ENCODE data around the gene LGR5.

The LGR5 gene

GRCh38 chr12:71417181-71417580 lies 22.4 kb upstream of the LGR5 start:
- ChIA-PET POLR2A (ENCODE audit: low non-redundant PET) (no interaction called here), CTCF (no interaction called here)
- no peak for TF ChIP-seq CTCF (conservative IDR thresholded peaks at IDR 0.05; ENCODE audit: low read depth)
- no peak overlapping the region for H3K27ac ChIP-seq
- no peak for DNase-seq (ENCODE audit: low spot score)

DNA sequence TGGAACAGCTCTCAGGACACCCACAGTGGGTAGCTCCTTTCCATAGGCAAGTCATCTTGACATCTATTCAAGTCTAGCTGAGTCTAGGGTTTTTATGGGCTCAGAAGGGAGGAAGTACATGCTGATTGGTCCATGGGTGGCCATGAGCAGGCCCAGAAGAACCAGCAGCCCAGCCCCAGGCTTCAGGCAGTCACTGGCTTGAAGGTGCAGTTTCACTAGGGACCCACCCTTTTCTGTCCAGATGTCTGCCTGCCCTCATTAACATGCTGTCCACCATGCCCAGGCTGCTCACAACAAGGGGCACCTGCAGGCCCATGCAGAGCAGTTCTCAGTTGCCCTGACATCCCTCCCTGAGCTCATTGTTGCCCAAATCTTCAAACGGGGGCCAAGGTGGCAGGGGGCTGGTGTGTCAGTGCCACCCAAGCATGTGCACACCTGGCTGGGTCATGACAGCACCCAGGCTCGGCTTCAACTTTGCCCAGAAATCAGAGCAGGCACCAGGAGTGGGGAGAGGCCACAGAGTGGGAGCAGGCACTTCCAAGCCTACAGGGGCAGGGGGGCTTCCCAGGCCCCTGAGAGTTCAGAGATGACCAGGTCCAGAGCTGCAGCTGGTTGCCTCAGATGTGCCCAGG lies 18.7 kb upstream of the LGR5 start:
- POLR2A ChIA-PET (ENCODE audit: low non-redundant PET): no interaction called here
- CTCF ChIA-PET: interaction anchor here (0.7 kb wide), 1 partner anchor 503 kb away, joined by 6 read pairs; no protein-coding TSS in a partner anchor
- no peak for DNase-seq (ENCODE audit: low spot score)
- H3K27ac ChIP-seq: no peak overlapping the region
- TF ChIP-seq CTCF (conservative IDR thresholded peaks at IDR 0.05; ENCODE audit: low read depth): no peak

- no peak for DNase-seq (ENCODE audit: low spot score)
- POLR2A ChIA-PET (ENCODE audit: low non-redundant PET): no interaction called here
- no peak for TF ChIP-seq CTCF (conservative IDR thresholded peaks at IDR 0.05; ENCODE audit: low read depth)
- CTCF ChIA-PET: no interaction called here
- no peak overlapping the region for H3K27ac ChIP-seq
Measured at GRCh38 chr12:71425568-71426299, 13.9 kb upstream of the LGR5 start.

DNA sequence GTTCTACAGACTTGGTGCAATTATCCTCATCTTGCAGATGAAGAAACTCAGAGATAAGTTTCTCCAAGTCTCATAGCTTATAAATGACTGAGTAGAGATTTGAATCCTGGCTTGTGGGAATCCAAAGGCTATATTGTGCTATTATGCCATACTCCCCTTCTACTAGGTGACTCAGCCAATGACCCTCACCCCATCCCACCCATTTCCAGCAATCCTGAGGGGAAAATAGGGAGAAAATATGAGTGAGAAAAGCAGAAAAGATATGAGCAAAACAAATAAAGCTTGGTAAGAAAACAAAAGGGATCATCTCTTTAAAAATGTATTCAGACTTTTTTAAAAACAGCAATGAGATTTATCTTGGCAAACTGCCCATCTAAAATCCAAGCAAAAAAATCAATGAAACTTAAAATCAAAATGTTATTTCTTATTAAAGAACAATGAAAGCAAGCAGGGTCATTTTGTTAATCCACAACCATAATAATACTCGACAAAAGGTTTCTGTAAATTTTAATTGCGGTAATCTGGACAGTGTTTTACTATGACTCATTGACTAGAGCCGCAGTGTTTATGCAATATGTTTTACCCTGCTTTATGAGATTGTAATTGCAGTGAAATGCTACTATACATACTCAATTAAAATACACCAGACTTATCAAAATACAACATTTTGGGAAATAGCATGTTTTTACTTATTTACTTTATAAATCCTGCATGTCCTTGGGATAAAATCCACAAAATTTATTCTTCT lies 13.1 kb upstream of the LGR5 start:
- no peak for TF ChIP-seq CTCF (conservative IDR thresholded peaks at IDR 0.05; ENCODE audit: low read depth)
- H3K27ac ChIP-seq: no peak overlapping the region
- ChIA-PET CTCF (no interaction called here), POLR2A (ENCODE audit: low non-redundant PET) (no interaction called here)
- no peak for DNase-seq (ENCODE audit: low spot score)

DNA sequence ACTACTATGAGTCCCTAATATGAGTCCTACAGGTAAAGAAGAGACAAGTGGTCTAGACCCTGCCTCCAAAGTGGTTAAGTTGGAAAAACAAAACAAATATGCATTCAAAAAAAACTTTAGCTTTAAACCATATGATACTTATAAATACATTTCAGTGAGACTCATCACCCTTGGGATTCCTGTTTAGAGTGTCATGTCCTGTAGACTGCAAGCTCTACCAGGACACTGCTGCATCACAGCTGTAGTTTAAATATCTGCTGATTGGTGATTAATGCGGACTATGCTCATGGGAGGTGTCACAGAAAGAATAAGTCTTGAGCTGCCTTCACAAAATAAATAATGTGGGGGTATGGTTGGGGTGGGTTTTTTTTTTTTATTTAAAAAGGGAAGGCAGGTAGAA lies 8.8 kb upstream of the LGR5 start:
- no peak for DNase-seq (ENCODE audit: low spot score)
- ChIA-PET CTCF (interaction anchor here (0.6 kb wide), 1 partner anchor 17 kb away, joined by 3 read pairs; no protein-coding TSS in a partner anchor), POLR2A (ENCODE audit: low non-redundant PET) (no interaction called here)
- no peak for TF ChIP-seq CTCF (conservative IDR thresholded peaks at IDR 0.05; ENCODE audit: low read depth)
- H3K27ac ChIP-seq: no peak overlapping the region

GRCh38 chr12:71431991-71432390 lies 7.6 kb upstream of the LGR5 start:
- CTCF ChIA-PET: no interaction called here
- POLR2A ChIA-PET (ENCODE audit: low non-redundant PET): no interaction called here
- no peak overlapping the region for H3K27ac ChIP-seq
- DNase-seq (ENCODE audit: low spot score): no peak
- no peak for TF ChIP-seq CTCF (conservative IDR thresholded peaks at IDR 0.05; ENCODE audit: low read depth)
